NOMO-1 treated with dmso at 0.1 percent for 144 hours (cell line): ENCODE measurements around the gene PARL.
"Not testable (repeated sequence)": the region's sequence is repeated elsewhere in the genome, so short reads cannot be mapped to it uniquely, and the experiment has no call there.

Experiments used
- DNase-seq: peaks from one replicate; lab custom pipeline; 2025; ENCODE audit not compliant: unreplicated experiment; lab: John Stamatoyannopoulos, UW

The PARL gene

GRCh38 chr3:183904833-183905780 is 20.4 kb upstream of the PARL start:
- no peak for DNase-seq

GRCh38 chr3:183898028-183898431 is 13.3 kb upstream of the PARL start:
- DNase-seq = no peak

DNA sequence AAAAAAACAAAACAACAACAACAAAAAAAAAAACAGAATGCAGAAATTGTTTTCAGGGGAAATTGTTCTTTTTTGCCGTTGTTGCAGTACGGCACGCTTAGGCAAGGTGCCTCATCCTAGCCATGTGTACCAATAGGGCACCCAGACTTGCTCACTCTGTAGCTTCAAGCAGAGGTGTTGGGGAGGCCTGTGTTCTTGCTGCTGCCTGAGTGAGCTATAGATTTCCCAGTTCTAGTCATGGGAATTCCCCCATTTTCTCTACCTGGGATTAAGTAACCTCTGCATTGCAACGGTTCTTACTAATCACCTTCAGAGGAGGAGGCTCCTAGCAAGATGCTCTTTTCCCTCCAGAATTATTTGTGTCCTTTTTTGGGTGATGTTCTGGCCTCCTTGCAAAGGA is 12.9 kb upstream of the PARL start:
- DNase-seq = no peak

DNA sequence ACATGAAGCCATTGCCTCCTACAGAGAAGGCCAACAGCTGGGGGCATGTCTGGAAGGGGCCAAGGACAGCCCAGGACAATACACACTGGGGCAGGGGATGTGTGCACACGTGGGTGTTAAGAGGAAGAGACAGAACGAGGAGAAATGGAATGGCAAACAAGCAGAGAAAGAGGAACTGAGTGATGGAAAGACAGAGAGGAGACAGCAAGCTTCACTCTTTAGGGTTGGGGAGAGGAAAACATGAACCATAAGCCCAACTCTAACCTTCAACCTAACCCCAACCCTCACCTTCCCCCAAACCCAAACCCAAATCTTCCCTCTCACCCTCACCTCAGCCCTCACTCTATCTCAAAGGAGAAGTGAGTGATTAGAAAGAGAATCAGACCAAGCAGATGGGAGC is 11.9 kb upstream of the PARL start:
- no peak for DNase-seq

DNA sequence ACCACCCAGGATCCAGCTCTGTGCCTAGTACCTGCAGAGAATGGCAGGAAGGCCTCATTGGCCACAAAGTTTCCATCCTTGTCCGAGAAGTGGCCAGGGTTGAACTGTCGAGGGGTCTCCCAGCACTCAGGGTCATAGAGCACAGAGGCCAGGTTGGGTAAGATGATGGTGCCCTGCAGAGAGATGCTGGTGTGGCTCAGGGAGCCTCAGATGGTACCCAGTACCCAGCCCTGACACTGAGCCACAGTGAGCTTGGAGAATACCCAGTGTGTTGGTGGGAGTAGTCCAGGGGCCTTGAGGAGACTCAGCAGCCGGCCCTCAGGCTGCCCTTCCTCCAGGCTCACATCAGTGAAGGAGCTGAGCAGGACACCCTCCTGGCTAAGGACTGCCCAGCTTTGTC is 11.5 kb upstream of the PARL start:
- DNase-seq = no peak

- no peak for DNase-seq
Measured at GRCh38 chr3:183895774-183896173, 11.1 kb upstream of the PARL start.

- peak; percentile 45 for DNase-seq
Measured at GRCh38 chr3:183895296-183895695, 10.6 kb upstream of the PARL start.

DNA sequence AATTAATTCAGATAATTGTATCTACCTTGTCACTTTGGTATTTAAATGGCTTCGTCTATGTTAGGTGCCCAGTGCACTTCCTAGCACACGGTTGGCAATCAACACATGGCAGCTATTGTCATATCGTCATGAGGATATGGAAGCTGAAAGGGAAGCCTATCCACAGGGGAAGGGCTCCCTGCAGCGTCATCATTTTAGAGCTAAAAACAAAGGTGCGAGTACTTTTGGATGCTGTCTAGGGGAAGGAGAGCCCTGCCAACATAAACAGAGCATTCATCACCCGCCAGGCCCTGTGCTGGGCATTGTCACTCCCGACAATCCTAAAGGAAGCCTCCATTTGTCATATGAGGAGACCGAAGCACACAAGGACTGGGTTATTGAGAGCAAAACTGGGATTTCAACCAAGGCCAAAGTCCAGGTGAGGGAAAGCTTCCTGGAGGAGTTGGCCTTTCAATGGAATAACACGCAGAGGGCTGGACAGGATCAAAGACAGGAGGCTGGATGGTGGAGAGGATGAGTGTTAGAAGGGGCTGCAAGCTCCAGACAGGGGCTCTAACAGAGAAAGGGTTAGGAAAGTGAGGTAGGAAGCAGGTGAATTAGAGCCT is 8.0 kb upstream of the PARL start:
- DNase-seq = no peak

GRCh38 chr3:183885766-183886165 is 1.1 kb upstream of the PARL start:
- DNase-seq = no peak

GRCh38 chr3:183884097-183884426 is 618 bp downstream of the PARL start:
- no peak for DNase-seq

DNA sequence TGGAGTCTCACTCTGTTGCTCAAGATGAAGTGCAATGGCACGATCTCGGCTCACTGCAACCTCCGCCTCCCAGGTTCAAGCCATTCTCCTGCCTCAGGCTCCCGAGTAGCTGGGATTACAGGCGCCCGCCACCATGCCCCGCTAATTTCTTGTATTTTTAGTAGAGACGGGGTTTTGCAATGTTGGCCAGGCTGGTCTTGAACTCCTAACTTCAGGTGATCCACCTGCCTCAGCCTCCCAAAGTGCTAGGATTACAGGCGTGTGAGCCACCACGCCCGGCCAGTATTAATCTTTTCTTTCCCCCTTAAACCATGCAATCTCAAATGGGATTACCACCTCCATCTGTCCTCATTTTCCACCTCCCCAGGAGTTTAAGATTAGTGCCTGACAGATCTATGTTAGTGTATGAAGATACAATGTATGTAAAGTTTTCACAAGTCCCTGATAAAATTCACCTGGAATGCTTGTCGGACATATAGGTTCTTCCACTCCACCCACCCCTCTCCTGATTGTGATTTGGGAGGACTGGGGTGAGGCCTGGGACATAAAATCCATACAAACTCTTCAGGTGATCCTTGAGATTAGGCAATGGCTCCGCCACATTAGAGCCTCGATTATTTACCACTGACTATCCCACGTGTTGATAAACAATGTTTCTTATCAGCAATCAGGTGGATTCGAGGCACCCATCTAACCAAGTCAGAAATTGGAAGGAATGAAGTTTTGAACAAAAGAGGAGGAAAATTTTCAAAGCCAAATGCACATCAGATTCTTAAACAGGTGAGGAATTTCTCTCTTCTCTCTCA is 1.2 kb downstream of the PARL start:
- DNase-seq = peak; percentile 3

- DNase-seq = peak; percentile 61
Measured at GRCh38 chr3:183880121-183880520, 4.6 kb downstream of the PARL start.

DNA sequence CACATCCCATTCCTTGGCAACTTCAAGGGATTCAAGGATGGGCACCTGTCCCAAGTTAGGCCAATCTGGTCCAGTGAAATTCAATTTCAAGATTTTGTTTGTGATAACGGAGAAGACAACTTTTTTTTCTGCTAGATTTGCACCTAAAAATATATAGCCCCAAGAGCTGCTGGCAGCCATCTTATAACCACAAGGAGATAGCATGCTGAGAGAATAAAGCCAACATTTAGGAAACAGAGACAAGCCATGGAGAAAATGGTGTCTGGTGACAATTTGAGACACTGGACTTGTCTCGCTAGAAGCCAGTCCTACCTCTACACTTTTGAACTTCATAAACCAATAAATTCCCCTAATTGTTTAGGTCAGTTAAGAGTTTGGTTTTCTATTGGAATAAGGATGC is 5.4 kb downstream of the PARL start:
- no peak for DNase-seq

DNA sequence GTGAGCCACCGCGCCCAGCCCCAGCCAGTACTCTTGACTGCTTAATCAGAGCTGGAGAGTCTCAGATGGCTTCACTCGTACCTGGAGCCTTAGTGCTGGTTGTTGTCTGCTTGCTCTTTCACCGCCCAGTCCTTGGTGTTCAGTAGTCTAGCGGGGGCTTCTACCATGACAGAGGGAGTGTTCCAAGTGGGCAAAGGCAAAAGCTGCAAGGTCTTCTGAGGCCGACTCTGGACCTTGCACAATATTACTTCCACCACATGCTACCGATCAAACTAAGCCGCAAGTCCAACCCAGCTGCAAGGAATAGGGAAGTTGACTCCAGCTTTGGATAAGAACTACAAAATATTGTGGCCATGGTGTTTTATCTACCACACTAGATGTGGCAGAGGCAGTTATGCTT is 6.6 kb downstream of the PARL start:
- peak; percentile 98 for DNase-seq

GRCh38 chr3:183877227-183877626 is 7.5 kb downstream of the PARL start:
- not testable (repeated sequence) for DNase-seq

GRCh38 chr3:183875411-183875810 is 9.3 kb downstream of the PARL start:
- DNase-seq = peak; percentile 8

GRCh38 chr3:183873914-183874313 is 10.8 kb downstream of the PARL start:
- no peak for DNase-seq

DNA sequence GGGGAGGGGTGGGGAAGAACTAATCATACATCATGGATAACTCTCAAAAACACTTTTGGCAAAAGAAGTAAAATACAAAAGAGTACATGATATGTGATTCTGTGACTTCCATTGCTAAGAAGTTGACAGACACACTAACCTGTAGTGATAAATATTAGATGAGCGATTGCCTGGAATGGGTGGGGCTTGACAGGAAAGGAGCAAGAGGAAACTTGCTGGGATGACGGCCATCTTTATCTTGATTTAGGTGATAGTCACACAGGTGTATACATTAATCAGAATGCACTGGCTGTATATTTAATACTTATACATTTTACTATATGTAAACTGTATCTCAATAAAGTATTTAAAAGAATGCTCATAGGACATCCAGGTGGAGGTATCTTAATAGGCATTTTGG is 13.1 kb downstream of the PARL start:
- no peak for DNase-seq

- DNase-seq = peak; percentile 1
Measured at GRCh38 chr3:183870563-183870962, 14.1 kb downstream of the PARL start.

DNA sequence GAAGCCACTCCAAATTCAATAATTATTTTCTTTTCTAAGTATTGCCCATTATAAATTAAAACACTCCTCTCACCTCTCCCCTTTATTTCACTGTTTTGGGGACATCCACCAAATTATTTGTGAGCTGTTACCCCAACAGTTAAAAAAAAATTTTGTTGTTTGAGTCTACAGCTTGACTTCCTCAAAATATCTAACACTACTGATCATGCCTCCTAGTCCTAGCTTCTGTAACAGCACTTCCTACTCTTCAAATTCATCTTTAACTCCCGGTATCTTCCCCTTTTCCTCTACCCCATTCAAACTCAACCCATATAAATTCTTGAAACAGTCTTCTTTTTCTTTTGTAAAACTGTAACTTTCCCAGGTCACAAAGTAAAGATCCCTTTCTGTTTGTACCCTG is 15.9 kb downstream of the PARL start:
- DNase-seq = peak; percentile 60

- DNase-seq = no peak
Measured at GRCh38 chr3:183862610-183863009, 22.1 kb downstream of the PARL start.

GRCh38 chr3:183857863-183858262 is 26.8 kb downstream of the PARL start:
- no peak for DNase-seq
